Activated CD4-positive, alpha-beta T cell treated with anti-CD3 and anti-CD28 coated beads, Interleukin-2, amount 10 ng/mL, durations not matched to agents 24 days and 14 days (primary cell): ENCODE results near the gene ABCC1. TPM values are rescaled to one million over a fixed set of nuclear protein-coding genes. Genes with fewer than 3 reads are reported as not detected.

Experiments used
- DNase-seq: peaks from one replicate; pipeline ENCODE4 v3.0.0; 2022
- H3K27ac Mint-ChIP-seq: one replicate; pipeline ENCODE4 v1.8.0; 2022; ENCODE audit warnings: mild to moderate bottlenecking, mixed read lengths
- H3K27me3 Mint-ChIP-seq: one replicate; pipeline ENCODE4 v1.8.0; 2022; ENCODE audit warnings: mixed read lengths
- H3K36me3 Mint-ChIP-seq: one replicate; pipeline ENCODE4 v1.8.0; 2022; ENCODE audit warnings: low read depth, mild to moderate bottlenecking, mixed read lengths
- H3K4me1 Mint-ChIP-seq: one replicate; pipeline ENCODE4 v1.8.0; 2021; ENCODE audit warnings: mixed read lengths
- H3K4me3 Mint-ChIP-seq: one replicate; pipeline ENCODE4 v1.8.0; 2022; ENCODE audit warnings: mild to moderate bottlenecking, moderate library complexity, mixed read lengths
- H3K9me3 Mint-ChIP-seq: one replicate; pipeline ENCODE4 v1.8.0; 2021; ENCODE audit warnings: mixed read lengths
- intact Hi-C: fragments of 100-400 bp; cut with micrococcal nuclease; formaldehyde crosslinking; loops from one replicate; pipeline ENCODE4 v1.15.1; 2023
- total RNA-seq: library from RNA; stranded (reverse); gene quantifications from 2 replicates; pipeline ENCODE4 v1.2.3, GENCODE V29; 2022

The ABCC1 gene
- total RNA-seq, 1 donor from 2014 or later = 92.2 TPM

- intact Hi-C loops = no loop called here
- no peak for DNase-seq
- peaks cover 78% of the 10 kb centered on the region for H3K36me3 Mint-ChIP-seq
- peaks cover 26% of the 10 kb centered on the region for H3K4me1 Mint-ChIP-seq
- H3K4me3 Mint-ChIP-seq = no peak overlapping the region
- no peaks in the 10 kb centered on the region for H3K27me3 Mint-ChIP-seq
- H3K9me3 Mint-ChIP-seq = peaks cover 9% of the 10 kb centered on the region
- no peak overlapping the region for H3K27ac Mint-ChIP-seq
These were observed 17.0 kb downstream of the ABCC1 start for GRCh38 chr16:15966420-15966819.

- DNase-seq = no peak
- Mint-ChIP-seq H3K27ac (peak overlapping the region; percentile 53), H3K4me3 (no peak overlapping the region), H3K36me3 (peaks cover 80% of the 10 kb centered on the region), H3K27me3 (no peaks in the 10 kb centered on the region), H3K4me1 (peaks cover 20% of the 10 kb centered on the region), H3K9me3 (peaks cover 9% of the 10 kb centered on the region)
- intact Hi-C loops = no loop called here
These were observed 17.6 kb downstream of the ABCC1 start for GRCh38 chr16:15966836-15967546.

GRCh38 chr16:15967655-15968315, 18.4 kb downstream of the ABCC1 start:
- H3K9me3 Mint-ChIP-seq = peaks cover 4% of the 10 kb centered on the region

GRCh38 chr16:15970202-15970601, 20.8 kb downstream of the ABCC1 start:
- intact Hi-C loops = no loop called here
- Mint-ChIP-seq H3K27me3 (no peaks in the 10 kb centered on the region), H3K4me3 (no peak overlapping the region), H3K36me3 (peaks cover 82% of the 10 kb centered on the region), H3K27ac (no peak overlapping the region), H3K9me3 (peaks cover 4% of the 10 kb centered on the region), H3K4me1 (peaks cover 13% of the 10 kb centered on the region)
- DNase-seq = no peak

More at GRCh38 chr16:15967655-15968315, 18.4 kb downstream of the ABCC1 start:
- H3K27me3 Mint-ChIP-seq = no peaks in the 10 kb centered on the region
- H3K27ac Mint-ChIP-seq = no peak overlapping the region
- DNase-seq = no peak
- intact Hi-C loops = no loop called here
- peaks cover 16% of the 10 kb centered on the region for H3K4me1 Mint-ChIP-seq
- no peak overlapping the region for H3K4me3 Mint-ChIP-seq
- peaks cover 80% of the 10 kb centered on the region for H3K36me3 Mint-ChIP-seq

- intact Hi-C loops = no loop called here
- peaks cover 83% of the 10 kb centered on the region for H3K36me3 Mint-ChIP-seq
- no peak overlapping the region for H3K27ac Mint-ChIP-seq
- peaks cover 14% of the 10 kb centered on the region for H3K4me1 Mint-ChIP-seq
- no peak for DNase-seq
- no peaks in the 10 kb centered on the region for H3K27me3 Mint-ChIP-seq
- no peak overlapping the region for H3K4me3 Mint-ChIP-seq
- H3K9me3 Mint-ChIP-seq = peaks cover 5% of the 10 kb centered on the region
These were observed 21.5 kb downstream of the ABCC1 start for GRCh38 chr16:15970743-15971439.

GRCh38 chr16:15971440-15971815, 22.0 kb downstream of the ABCC1 start:
- intact Hi-C loops = no loop called here
- Mint-ChIP-seq H3K4me3 (no peak overlapping the region), H3K4me1 (peaks cover 13% of the 10 kb centered on the region), H3K27me3 (no peaks in the 10 kb centered on the region), H3K36me3 (peaks cover 86% of the 10 kb centered on the region), H3K9me3 (peaks cover 10% of the 10 kb centered on the region), H3K27ac (no peak overlapping the region)
- no peak for DNase-seq

- H3K27me3 Mint-ChIP-seq = no peaks in the 10 kb centered on the region
- H3K27ac Mint-ChIP-seq = no peak overlapping the region
- H3K9me3 Mint-ChIP-seq = peaks cover 14% of the 10 kb centered on the region
- peaks cover 90% of the 10 kb centered on the region for H3K36me3 Mint-ChIP-seq
- no peak overlapping the region for H3K4me3 Mint-ChIP-seq
- intact Hi-C loops = no loop called here
- peaks cover 11% of the 10 kb centered on the region for H3K4me1 Mint-ChIP-seq
- no peak for DNase-seq
These were observed 22.8 kb downstream of the ABCC1 start for GRCh38 chr16:15972046-15972868.

- intact Hi-C loops = no loop called here
- H3K4me1 Mint-ChIP-seq = peaks cover 11% of the 10 kb centered on the region
- no peak overlapping the region for H3K4me3 Mint-ChIP-seq
- H3K36me3 Mint-ChIP-seq = peaks cover 94% of the 10 kb centered on the region
- DNase-seq = no peak
- no peak overlapping the region for H3K27ac Mint-ChIP-seq
- H3K9me3 Mint-ChIP-seq = peaks cover 24% of the 10 kb centered on the region
- H3K27me3 Mint-ChIP-seq = no peaks in the 10 kb centered on the region
These were observed 24.0 kb downstream of the ABCC1 start for GRCh38 chr16:15973421-15973820.

- no peaks in the 10 kb centered on the region for H3K27me3 Mint-ChIP-seq
- no peak overlapping the region for H3K27ac Mint-ChIP-seq
- no peak overlapping the region for H3K4me3 Mint-ChIP-seq
- no peak for DNase-seq
- H3K36me3 Mint-ChIP-seq = peaks cover 93% of the 10 kb centered on the region
- intact Hi-C loops = no loop called here
- H3K4me1 Mint-ChIP-seq = peaks cover 11% of the 10 kb centered on the region
- peaks cover 27% of the 10 kb centered on the region for H3K9me3 Mint-ChIP-seq
These were observed 24.6 kb downstream of the ABCC1 start for GRCh38 chr16:15974057-15974456.

GRCh38 chr16:15975172-15975571, 25.8 kb downstream of the ABCC1 start:
- Mint-ChIP-seq H3K36me3 (peaks cover 95% of the 10 kb centered on the region), H3K4me3 (no peak overlapping the region), H3K27ac (no peak overlapping the region), H3K4me1 (peaks cover 11% of the 10 kb centered on the region), H3K9me3 (peaks cover 34% of the 10 kb centered on the region), H3K27me3 (no peaks in the 10 kb centered on the region)
- intact Hi-C loops = no loop called here
- no peak for DNase-seq

GRCh38 chr16:15976225-15976812, 26.9 kb downstream of the ABCC1 start:
- H3K36me3 Mint-ChIP-seq = peaks cover 96% of the 10 kb centered on the region
- peak overlapping the region; percentile 52 for H3K27ac Mint-ChIP-seq
- no peaks in the 10 kb centered on the region for H3K27me3 Mint-ChIP-seq
- H3K4me1 Mint-ChIP-seq = peaks cover 11% of the 10 kb centered on the region
- intact Hi-C loops = no loop called here
- no peak overlapping the region for H3K4me3 Mint-ChIP-seq
- H3K9me3 Mint-ChIP-seq = peaks cover 37% of the 10 kb centered on the region
- DNase-seq = no peak

GRCh38 chr16:15976929-15977637, 27.7 kb downstream of the ABCC1 start:
- intact Hi-C loops = no loop called here
- Mint-ChIP-seq H3K27ac (no peak overlapping the region), H3K27me3 (no peaks in the 10 kb centered on the region), H3K9me3 (peaks cover 42% of the 10 kb centered on the region), H3K4me3 (no peak overlapping the region), H3K4me1 (peaks cover 11% of the 10 kb centered on the region), H3K36me3 (peaks cover 96% of the 10 kb centered on the region)
- DNase-seq = no peak

GRCh38 chr16:15979801-15980200, 30.4 kb downstream of the ABCC1 start:
- DNase-seq = no peak
- Mint-ChIP-seq H3K27me3 (no peaks in the 10 kb centered on the region), H3K36me3 (peaks cover 91% of the 10 kb centered on the region), H3K9me3 (peaks cover 46% of the 10 kb centered on the region), H3K4me3 (no peak overlapping the region), H3K27ac (no peak overlapping the region), H3K4me1 (peaks cover 13% of the 10 kb centered on the region)
- intact Hi-C loops = no loop called here
